Frontal cortex (tissue), 4 donors: Measurements from ENCODE around the gene TK2. TPM values are rescaled to one million over a fixed set of nuclear protein-coding genes. Genes with fewer than 3 reads are reported as not detected.
"Not testable (repeated sequence)": the region's sequence is repeated elsewhere in the genome, so short reads cannot be mapped to it uniquely, and the experiment has no call there.

Experiments used
- DNase-seq, 2 donors: peaks; one replicate each; pipeline ENCODE4 v3.0.0; 2012; ENCODE audit warnings: low spot score in 2 of 2
- FAIRE-seq: peaks from 2 replicates; lab custom pipeline; 2012; peaks lifted over from hg19 to GRCh38; lab: Jason Lieb, UNC
- total RNA-seq: library from RNA; depleted of rRNA; stranded (reverse); fragments of >200 nt; gene quantifications from one replicate; pipeline ENCODE4 v1.2.3, GENCODE V29; 2014
- donor health status: control.
- donor health status: control.
- donor health status: control.

The TK2 gene
- 20.0 TPM for total RNA-seq

DNA sequence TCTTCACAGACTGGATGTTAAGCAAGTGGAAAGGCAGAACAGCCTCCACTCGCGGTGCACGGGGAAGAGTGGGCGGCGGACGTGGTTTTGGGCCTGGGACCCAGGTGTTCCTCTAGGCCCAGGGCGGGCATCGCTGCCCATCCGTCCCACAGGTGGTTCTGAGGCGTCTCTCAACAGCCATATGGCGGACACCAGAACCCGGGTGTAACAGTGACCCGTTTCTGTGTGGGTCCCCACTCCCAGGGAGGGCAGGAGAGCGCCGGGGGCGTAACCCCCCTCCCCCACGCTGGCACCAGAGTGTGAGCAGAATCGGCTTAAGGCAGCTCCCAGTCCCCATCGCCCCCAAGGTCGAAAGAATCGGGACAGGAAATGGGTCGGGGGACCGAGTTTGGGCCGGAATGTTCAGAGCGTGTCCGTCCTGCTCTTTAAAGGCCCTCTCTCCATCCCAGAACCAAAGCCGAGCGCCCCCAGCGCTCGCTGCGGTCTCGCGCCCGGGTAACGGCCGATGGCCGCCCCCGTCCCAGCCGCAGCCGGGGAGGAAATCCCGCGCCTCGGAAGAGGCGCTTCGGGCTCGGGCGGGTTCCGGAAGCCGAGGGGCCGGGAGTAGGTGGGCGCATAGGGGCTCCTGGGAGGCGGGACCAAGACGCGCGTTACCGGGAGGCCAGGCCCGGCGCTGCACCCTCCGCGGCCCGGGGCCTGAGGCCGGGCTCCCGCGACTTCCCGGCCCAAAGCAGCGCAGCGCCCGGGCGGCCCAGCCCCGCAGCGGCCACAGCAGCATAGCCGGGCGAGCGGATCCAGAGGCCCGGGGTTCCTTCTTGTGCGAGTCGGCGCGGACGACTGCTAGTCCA, at the start of gene TK2:
Gene TK2, minus strand, starts transcription at position 839 of the 848 bp plus-strand sequence. Its CDS starts 61 bp downstream, at position 778.
- FAIRE-seq (no peak), DNase-seq (peak; percentile 64 to 71)

GRCh38 chr16:66598111-66598510, 48.2 kb upstream of the TK2 start:
- no peak for FAIRE-seq
- no peak for DNase-seq

GRCh38 chr16:66596986-66597848, 47.3 kb upstream of the TK2 start:
- FAIRE-seq (no peak), DNase-seq (no peak)

DNA sequence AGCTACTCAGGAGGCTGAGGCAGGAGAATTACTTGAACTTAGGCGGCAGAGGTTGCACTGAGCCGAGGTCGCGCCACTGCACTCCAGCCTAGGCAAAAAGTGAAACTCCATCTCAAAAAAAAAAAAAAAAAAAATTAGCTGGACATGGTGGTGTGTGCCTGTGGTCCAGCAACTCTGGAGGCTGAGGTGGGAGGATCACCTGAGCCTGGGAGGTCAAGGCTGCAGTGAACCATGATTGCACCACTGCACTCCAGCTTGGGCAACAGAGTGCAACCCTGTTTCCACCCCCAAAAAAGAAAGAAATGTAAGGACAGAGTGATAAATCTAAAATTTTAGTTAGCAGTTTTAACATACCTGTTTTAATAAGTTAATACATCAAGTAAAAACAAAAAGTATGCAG, 46.6 kb upstream of the TK2 start:
- not testable (repeated sequence) for DNase-seq, FAIRE-seq

GRCh38 chr16:66594739-66595138, 44.8 kb upstream of the TK2 start:
- FAIRE-seq = no peak

DNA sequence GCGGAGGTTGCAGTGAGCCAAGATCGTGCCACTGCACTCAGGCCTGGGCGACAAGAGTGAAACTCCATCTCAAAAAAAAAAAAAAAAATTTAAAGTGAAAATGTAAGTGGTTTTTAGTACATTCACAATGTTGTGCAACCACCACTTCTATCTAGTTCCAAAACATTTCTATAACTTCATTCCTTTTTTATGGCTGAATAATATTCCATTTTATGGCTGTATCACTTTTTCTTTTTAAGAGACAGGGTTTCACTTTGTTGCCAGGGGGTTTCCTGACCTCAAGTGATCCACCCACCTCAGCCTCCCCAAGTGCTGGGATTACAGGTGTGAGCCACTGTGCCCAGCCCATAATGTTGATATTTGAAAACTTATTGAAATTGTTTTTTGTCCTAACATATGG, 42.9 kb upstream of the TK2 start:
- no peak for DNase-seq
- FAIRE-seq = no peak

More at GRCh38 chr16:66594739-66595138, 44.8 kb upstream of the TK2 start:
- no peak for DNase-seq

DNA sequence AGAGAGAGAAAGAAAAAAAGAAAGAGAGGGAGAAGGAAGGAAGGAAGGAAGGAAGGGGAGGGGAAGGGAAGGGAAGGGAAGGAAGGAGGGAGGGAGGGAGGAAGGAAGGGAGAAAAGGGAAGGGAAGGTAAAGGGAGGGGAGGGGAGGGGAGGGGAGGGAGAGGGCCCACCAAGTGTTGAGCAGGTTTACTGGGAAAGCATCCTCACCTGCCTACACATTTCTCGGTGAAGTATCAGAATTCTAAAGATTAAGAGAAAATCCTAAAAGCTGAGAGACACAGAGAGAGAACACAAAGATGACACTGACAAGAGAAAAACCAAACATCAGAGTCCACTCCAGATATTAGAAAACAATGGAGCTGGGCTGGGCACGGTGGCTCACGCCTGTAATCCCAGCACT, 42.3 kb upstream of the TK2 start:
- FAIRE-seq (no peak), DNase-seq (no peak)

- DNase-seq (no peak), FAIRE-seq (no peak)
These were observed 41.1 kb upstream of the TK2 start for GRCh38 chr16:66591018-66591417.

- FAIRE-seq (no peak), DNase-seq (no peak)
These were observed 40.4 kb upstream of the TK2 start for GRCh38 chr16:66590322-66590721.

DNA sequence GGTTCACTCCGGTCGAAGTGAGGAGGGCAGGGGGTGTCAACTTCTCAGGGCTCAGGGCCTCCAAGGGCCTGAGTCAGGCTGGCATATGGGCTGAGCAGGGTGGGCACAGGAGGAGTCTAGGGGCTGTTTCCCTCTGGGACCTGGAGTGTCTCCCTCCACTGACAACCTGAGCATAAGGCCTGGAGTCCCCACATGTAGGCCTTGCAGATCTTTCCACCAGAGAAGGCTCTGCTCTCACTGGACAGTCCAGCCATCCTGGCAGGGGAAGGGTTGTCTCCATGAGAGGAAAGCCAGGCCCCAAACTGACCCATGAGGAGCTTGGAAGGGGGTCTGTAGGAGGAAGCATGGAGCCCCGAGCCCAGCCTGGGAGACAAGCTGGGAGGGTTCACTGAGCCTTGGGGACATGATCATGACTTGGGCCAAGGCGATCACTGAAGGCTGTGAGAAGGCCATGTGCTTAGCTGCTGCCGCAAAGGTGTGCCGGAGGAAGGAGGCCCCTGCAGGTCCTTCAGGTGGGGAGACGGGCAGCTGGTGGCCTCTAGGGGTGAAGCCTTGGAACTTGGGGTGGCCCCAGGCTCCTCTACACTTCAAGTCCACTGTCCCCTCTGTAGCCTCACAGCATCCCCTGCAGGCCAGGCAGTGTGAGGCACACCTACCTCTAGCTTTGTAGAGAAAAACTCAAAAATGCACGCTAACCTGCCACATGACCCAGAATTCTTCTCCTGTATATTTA, 39.2 kb upstream of the TK2 start:
- FAIRE-seq (no peak), DNase-seq (no peak)

DNA sequence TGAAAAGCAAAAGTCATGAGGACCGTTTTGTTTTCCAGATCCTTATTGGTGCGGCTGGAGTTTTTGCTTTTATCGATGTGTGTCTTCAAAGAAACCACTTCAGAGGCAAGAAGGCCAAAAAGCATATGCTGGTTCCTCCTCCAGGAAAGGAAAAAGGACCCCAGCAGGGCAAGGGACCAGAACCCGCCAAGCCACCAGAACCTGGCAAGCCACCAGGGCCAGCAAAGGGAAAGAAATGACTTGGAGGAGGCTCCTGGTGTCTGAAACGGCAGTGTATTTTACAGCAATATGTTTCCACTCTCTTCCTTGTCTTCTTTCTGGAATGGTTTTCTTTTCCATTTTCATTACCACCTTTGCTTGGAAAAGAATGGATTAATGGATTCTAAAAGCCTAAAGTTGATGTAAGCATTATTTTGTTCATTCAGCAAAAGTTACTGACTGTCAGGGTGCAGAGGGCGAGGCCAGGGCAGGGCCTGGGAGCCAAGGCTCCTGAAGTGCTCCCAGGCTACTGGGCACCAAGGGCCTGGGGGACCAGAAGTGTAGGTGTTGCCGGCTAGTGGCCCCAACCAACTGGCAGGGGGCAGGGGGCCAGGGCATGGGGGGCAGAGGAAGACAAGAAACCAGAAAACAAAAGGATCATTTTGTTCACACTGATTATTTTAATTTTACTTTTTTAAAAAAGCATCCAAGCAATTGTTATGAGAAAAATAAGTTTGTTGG, 38.1 kb upstream of the TK2 start:
- FAIRE-seq = no peak

GRCh38 chr16:66585481-66586239, 35.7 kb upstream of the TK2 start:
- FAIRE-seq = no peak
- DNase-seq = no peak

More for the DNA sequence above, 38.1 kb upstream of the TK2 start:
- DNase-seq = no peak

- DNase-seq (no peak), FAIRE-seq (no peak)
These were observed 31.5 kb upstream of the TK2 start for GRCh38 chr16:66581246-66581952.

GRCh38 chr16:66580605-66581209, 30.8 kb upstream of the TK2 start:
- FAIRE-seq = no peak

GRCh38 chr16:66578651-66579531, 29.0 kb upstream of the TK2 start, which contains the start of gene CMTM2:
Gene CMTM2, plus strand, starts transcription at chr16:66579463. Its CDS starts 145 bp downstream, at chr16:66579608.
- no peak for DNase-seq
- FAIRE-seq = no peak

More at GRCh38 chr16:66580605-66581209, 30.8 kb upstream of the TK2 start:
- DNase-seq = no peak

GRCh38 chr16:66576296-66576695, 26.4 kb upstream of the TK2 start:
- FAIRE-seq (no peak), DNase-seq (no peak)

DNA sequence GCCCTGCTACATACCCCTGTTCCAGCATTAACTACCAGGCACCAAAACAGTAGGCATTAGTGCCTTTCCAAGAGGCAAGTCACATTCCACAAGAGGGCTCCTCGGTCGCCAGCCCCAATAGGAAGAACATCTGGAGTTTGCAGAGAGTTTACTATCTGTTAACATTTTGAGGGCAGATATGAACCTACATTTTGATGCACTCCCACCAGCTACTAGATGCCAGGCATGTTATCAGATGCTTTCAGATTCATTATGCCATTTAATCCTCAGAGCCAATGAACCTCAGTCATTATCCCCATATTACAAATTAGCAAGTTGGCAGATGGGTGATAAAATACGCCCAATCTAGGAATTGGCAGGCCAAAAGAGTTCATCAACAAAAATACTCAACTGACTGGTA, 25.1 kb upstream of the TK2 start:
- FAIRE-seq = no peak
- DNase-seq = no peak
